Measurements from ENCODE around the gene NCOA7.
"Not testable (repeated sequence)": the region's sequence is repeated elsewhere in the genome, so short reads cannot be mapped to it uniquely, and the experiment has no call there.

Gene NCOA7

GRCh38 chr6:125886021-125886420 is 95.3 kb downstream of the NCOA7 start:
- DNase-seq: no peak

- no peak for DNase-seq
Measured at GRCh38 chr6:125886914-125887313, 96.2 kb downstream of the NCOA7 start.

- DNase-seq: no peak
Measured at GRCh38 chr6:125887372-125887771, 96.6 kb downstream of the NCOA7 start.

GRCh38 chr6:125888989-125889656 is 98.4 kb downstream of the NCOA7 start:
- DNase-seq: no peak

- no peak for DNase-seq
Measured at GRCh38 chr6:125899726-125900182, 109.0 kb downstream of the NCOA7 start.

GRCh38 chr6:125904871-125905270 is 114.1 kb downstream of the NCOA7 start:
- no peak for DNase-seq

GRCh38 chr6:125906158-125906998 is 115.6 kb downstream of the NCOA7 start:
- DNase-seq: no peak

- no peak for DNase-seq
Measured at GRCh38 chr6:125910527-125910926, 119.8 kb downstream of the NCOA7 start.

GRCh38 chr6:125911051-125911451 is 120.3 kb downstream of the NCOA7 start:
- not testable (repeated sequence) for DNase-seq

GRCh38 chr6:125912430-125912829 is 121.7 kb downstream of the NCOA7 start:
- not testable (repeated sequence) for DNase-seq

- no peak for DNase-seq
Measured at GRCh38 chr6:125913145-125913544, 122.4 kb downstream of the NCOA7 start.

- no peak for DNase-seq
Measured at GRCh38 chr6:125913864-125914351, 123.1 kb downstream of the NCOA7 start.

GRCh38 chr6:125918230-125918629 is 127.5 kb downstream of the NCOA7 start:
- no peak for DNase-seq

GRCh38 chr6:125918681-125919566 is 128.2 kb downstream of the NCOA7 start:
- no peak for DNase-seq

GRCh38 chr6:125919618-125920017 is 128.9 kb downstream of the NCOA7 start:
- no peak for DNase-seq

GRCh38 chr6:125922322-125922860 is 131.6 kb downstream of the NCOA7 start:
- DNase-seq: no peak

GRCh38 chr6:125923366-125923877 is 132.7 kb downstream of the NCOA7 start:
- no peak for DNase-seq

GRCh38 chr6:125924169-125924568 is 133.4 kb downstream of the NCOA7 start:
- no peak for DNase-seq

- no peak for DNase-seq
Measured at GRCh38 chr6:125924697-125925358, 134.1 kb downstream of the NCOA7 start.

GRCh38 chr6:125926711-125927110 is 136.0 kb downstream of the NCOA7 start:
- no peak for DNase-seq

GRCh38 chr6:125927761-125928160 is 137.0 kb downstream of the NCOA7 start:
- no peak for DNase-seq

All from 8988T (cell line).